SK-N-SH (cell line): ENCODE data around the gene PAX9. TPM values are rescaled to one million over a fixed set of nuclear protein-coding genes. Genes with fewer than 3 reads are reported as not detected.

Experiments
- CTCF ChIA-PET: fragments of 300-600, 350-600 bp; formaldehyde crosslinking; extraction: SDS; loops from one replicate; lab custom pipeline; 2021; lab: Yijun Ruan, JAX
- POLR2A ChIA-PET: fragments of 350-600 bp; sonication (Branson Sonifier 250); formaldehyde crosslinking; extraction: SDS; loops from one replicate; lab custom pipeline; 2020; ENCODE audit warnings: antibody characterized with exemption, inconsistent platforms; lab: Yijun Ruan, JAX
- DNase-seq: peaks from one replicate; pipeline ENCODE4 v3.0.0; 2012
- H2AFZ ChIP-seq: fragments of 200-600 bp; sonication (generic); 2 replicates; pipeline ENCODE4 v1.8.1; 2016; ENCODE audit warnings: antibody characterized with exemption, mild to moderate bottlenecking, low read depth
- H3F3A ChIP-seq: fragments of 200-600 bp; sonication (generic); replicated peaks from 2 replicates; pipeline ENCODE3; 2016; ENCODE audit warnings: antibody characterized with exemption, mild to moderate bottlenecking; ENCODE audit not compliant: insufficient read depth
- H3K27ac ChIP-seq, 2 experiments: fragments of 200-500 bp in 1 of 2; fragments of 200-600 bp in 1 of 2; sonication (Bioruptor generic) in 1 of 2; sonication (generic), shearing (Covaris generic) in 1 of 2; 2 replicates each; pipeline versions ENCODE4 v1.5.1 to v1.6.1; 2014 to 2016; ENCODE audit warnings: low read depth in 2 of 2, inconsistent platforms in 1 of 2, low read length in 1 of 2, mild to moderate bottlenecking in 1 of 2, mixed read lengths in 1 of 2
- H3K27me3 ChIP-seq: fragments of 200-600 bp; sonication (generic), shearing (Covaris generic); 2 replicates; pipeline ENCODE4 v1.6.1; 2016; ENCODE audit warnings: mixed run types; ENCODE audit not compliant: insufficient read depth
- H3K36me3 ChIP-seq, 2 experiments: fragments of 200-500 bp in 1 of 2; fragments of 200-600 bp in 1 of 2; sonication (Bioruptor generic) in 1 of 2; sonication (generic) in 1 of 2; replicated peaks in 1 of 2; 2 replicates each; pipeline versions ENCODE3 to v1.5.1; 2014 to 2016; ENCODE audit warnings: low read length in 1 of 2, mild to moderate bottlenecking in 1 of 2; ENCODE audit not compliant: insufficient read depth in 2 of 2, control insufficient read depth in 1 of 2
- H3K4me1 ChIP-seq, 2 experiments: fragments of 200-500 bp in 1 of 2; fragments of 200-600 bp in 1 of 2; sonication (Bioruptor generic) in 1 of 2; sonication (generic), shearing (Covaris generic) in 1 of 2; 2 replicates each; pipeline versions ENCODE4 v1.5.1 to v1.6.1; 2014 to 2016; ENCODE audit warnings: low read depth in 1 of 2, low read length in 1 of 2, mixed run types in 1 of 2; ENCODE audit not compliant: insufficient read depth in 2 of 2, control insufficient read depth in 1 of 2
- H3K4me2 ChIP-seq: fragments of 200-600 bp; sonication (generic), shearing (Covaris generic); 2 replicates; pipeline ENCODE4 v1.6.1; 2017; ENCODE audit warnings: mixed run types
- H3K4me3 ChIP-seq, 2 experiments: fragments of 200-500 bp in 1 of 2; fragments of 200-600 bp in 1 of 2; sonication (Bioruptor generic) in 1 of 2; sonication (generic), shearing (Covaris generic) in 1 of 2; 2 replicates each; pipeline versions ENCODE4 v1.5.1 to v1.8.1; 2014 to 2016; ENCODE audit warnings: low read depth in 2 of 2, inconsistent platforms in 1 of 2, low read length in 1 of 2, mild to moderate bottlenecking in 1 of 2, mixed read lengths in 1 of 2, moderate library complexity in 1 of 2
- H3K79me2 ChIP-seq: fragments of 200-600 bp; sonication (generic); 2 replicates; pipeline ENCODE4 v1.8.1; 2017; ENCODE audit warnings: mild to moderate bottlenecking; ENCODE audit not compliant: insufficient read depth
- H3K9ac ChIP-seq: fragments of 200-600 bp; sonication (generic); 2 replicates; pipeline ENCODE4 v1.6.1; 2017; ENCODE audit warnings: mixed run types
- H3K9me2 ChIP-seq: fragments of 200-600 bp; sonication (generic); 2 replicates; pipeline ENCODE4 v1.6.1; 2017; ENCODE audit warnings: mixed run types
- H3K9me3 ChIP-seq: fragments of 200-600 bp; sonication (generic); 2 replicates; pipeline ENCODE4 v1.6.1; 2017; ENCODE audit warnings: mixed run types, mild to moderate bottlenecking, moderate library complexity
- H4K20me1 ChIP-seq: fragments of 200-600 bp; sonication (generic); 2 replicates; pipeline ENCODE4 v1.6.1; 2017; ENCODE audit warnings: mild to moderate bottlenecking, mixed run types; ENCODE audit not compliant: insufficient read depth
- CHD2 ChIP-seq: fragments of 150-350 bp; IDR thresholded peaks from 2 replicates; pipeline ENCODE4 v1.6.1; 2018; ENCODE audit warnings: low read length; ENCODE audit not compliant: partially characterized antibody
- EP300 ChIP-seq, 2 experiments: IDR thresholded peaks; 2 replicates each; pipeline versions ENCODE4 v1.4.0 to v1.6.1; 2012; ENCODE audit warnings: borderline replicate concordance in 1 of 2, low read depth in 1 of 2, low read length in 1 of 2
- EZH2phosphoT487 ChIP-seq: fragments of 200-600 bp; sonication (generic); IDR thresholded peaks from 2 replicates; pipeline ENCODE4 v1.6.1; 2017; ENCODE audit warnings: low read depth, mixed run types, mild to moderate bottlenecking, antibody characterized with exemption, moderate library complexity, borderline replicate concordance
- FOXM1 ChIP-seq: IDR thresholded peaks from 2 replicates; pipeline ENCODE4 v1.4.0; 2012; ENCODE audit warnings: low read depth, mild to moderate bottlenecking
- GABPA ChIP-seq: IDR thresholded peaks from 2 replicates; pipeline ENCODE4 v1.4.0; 2012; ENCODE audit warnings: low read depth, mild to moderate bottlenecking
- MAX ChIP-seq: IDR thresholded peaks from 2 replicates; pipeline ENCODE4 v1.4.0; 2012; ENCODE audit warnings: low read depth
- MXI1 ChIP-seq: IDR thresholded peaks from 2 replicates; pipeline ENCODE4 v1.6.1; 2012; ENCODE audit warnings: mild to moderate bottlenecking, low read depth, low read length, improper control_type of control experiment
- NRF1 ChIP-seq: IDR thresholded peaks from 2 replicates; pipeline ENCODE4 v1.6.1; 2012; ENCODE audit warnings: low read depth, mild to moderate bottlenecking, low read length
- POLR2AphosphoS5 ChIP-seq: IDR thresholded peaks from 2 replicates; pipeline ENCODE4 v1.6.1; 2012; ENCODE audit warnings: low read depth, low read length
- RAD21 ChIP-seq: IDR thresholded peaks from 2 replicates; pipeline ENCODE4 v1.6.1; 2012; ENCODE audit warnings: mild to moderate bottlenecking, low read length
- RCOR1 ChIP-seq: fragments of 150-350 bp; IDR thresholded peaks from 2 replicates; pipeline ENCODE4 v1.6.1; 2017; ENCODE audit warnings: antibody characterized with exemption, low read length
- SIN3A ChIP-seq: IDR thresholded peaks from 2 replicates; pipeline ENCODE4 v1.6.1; 2012; ENCODE audit warnings: low read depth, mild to moderate bottlenecking, low read length, moderate library complexity, borderline replicate concordance
- TCF12 ChIP-seq: IDR thresholded peaks from 2 replicates; pipeline ENCODE4 v1.4.0; 2012
- TEAD4 ChIP-seq: IDR thresholded peaks from 2 replicates; pipeline ENCODE4 v1.4.0; 2012; ENCODE audit warnings: mild to moderate bottlenecking, borderline replicate concordance; ENCODE audit not compliant: insufficient read depth
- YY1 ChIP-seq: IDR thresholded peaks from 2 replicates; pipeline ENCODE4 v1.4.0; 2012; ENCODE audit warnings: low read depth, mild to moderate bottlenecking
- WGBS: methylation state at CpG from one replicate; pipeline ENCODE4 v1.1.6; 2017; ENCODE audit warnings: low lambda C conversion rate; 5-methylcytosine and 5-hydroxymethylcytosine counted together
- polyA plus RNA-seq, 3 experiments: library from polyadenylated mRNA; depleted of rRNA; stranded (reverse); fragments of >200 nt; gene quantifications; 2 replicates each; pipeline ENCODE4 v1.2.3, GENCODE V29; 2012
- TF ChIP-seq, protein P1 (sequence below): IDR thresholded peaks from 2 replicates; pipeline ENCODE4 v1.4.0; 2012; ENCODE audit warnings: low read depth, borderline replicate concordance
- TF ChIP-seq, protein P2 (sequence below): fragments of 150-350 bp; IDR thresholded peaks from 2 replicates; pipeline ENCODE4 v1.6.1; 2017; ENCODE audit warnings: antibody characterized with exemption, low read length, low read depth, borderline replicate concordance
- TF ChIP-seq, protein P3 (sequence below): IDR thresholded peaks from 2 replicates; pipeline ENCODE4; 2012

Gene PAX9
- polyA plus RNA-seq, 1 of the 3 experiments (the other 2 are of a cell fraction), result not detected

- H3K79me2 ChIP-seq, result no peaks in the 10 kb centered on the region
- POLR2A ChIA-PET, result no interaction called here
- H3K9me3 ChIP-seq, result no peaks in the 10 kb centered on the region
- CTCF ChIA-PET, result interaction anchor here (0.9 to 2.0 kb wide), 3 partner anchors 10 to 105 kb away, joined by 3 to 5 read pairs (median 3); no protein-coding TSS in a partner anchor
- no peaks in the 10 kb centered on the region for H3K9me2 ChIP-seq
- no peaks in the 10 kb centered on the region; a peak in 1 of 4 replicates for H3K4me1 ChIP-seq
- TF ChIP-seq YY1 (no peak), EZH2phosphoT487 (peak; percentile 23; the same call in 1 of the 2 replicates)
- H3K9ac ChIP-seq, result no peak overlapping the region
- no peaks in the 10 kb centered on the region for H4K20me1 ChIP-seq
- no peaks in the 10 kb centered on the region for H3K36me3 ChIP-seq
- 13% methylated on average over 29 of the region's 55 CpGs for WGBS
- H3K4me3 ChIP-seq, result no peak overlapping the region
- H3K4me2 ChIP-seq, result peak overlapping the region; percentile 69; the same call in 1 of the 2 replicates
- H3F3A ChIP-seq, result no peaks in the 10 kb centered on the region
- H3K27me3 ChIP-seq, result peaks cover 100% of the 10 kb centered on the region
- no peak for DNase-seq
- H2AFZ ChIP-seq, result no peak overlapping the region
- no peak overlapping the region for H3K27ac ChIP-seq
Observed at GRCh38 chr14:36658123-36659009, 3.3 kb upstream of the PAX9 start.

GRCh38 chr14:36659010-36659821 lies 2.4 kb upstream of the PAX9 start:
- TF ChIP-seq NRF1, result no peak
- no peak for TF ChIP-seq YY1
- no peak for TF ChIP-seq FOXM1
- no peak for TF ChIP-seq GABPA
- TF ChIP-seq RCOR1, result no peak
- no peak for TF ChIP-seq EZH2phosphoT487
- no peak for TF ChIP-seq SIN3A
- TF ChIP-seq, protein P1, sequence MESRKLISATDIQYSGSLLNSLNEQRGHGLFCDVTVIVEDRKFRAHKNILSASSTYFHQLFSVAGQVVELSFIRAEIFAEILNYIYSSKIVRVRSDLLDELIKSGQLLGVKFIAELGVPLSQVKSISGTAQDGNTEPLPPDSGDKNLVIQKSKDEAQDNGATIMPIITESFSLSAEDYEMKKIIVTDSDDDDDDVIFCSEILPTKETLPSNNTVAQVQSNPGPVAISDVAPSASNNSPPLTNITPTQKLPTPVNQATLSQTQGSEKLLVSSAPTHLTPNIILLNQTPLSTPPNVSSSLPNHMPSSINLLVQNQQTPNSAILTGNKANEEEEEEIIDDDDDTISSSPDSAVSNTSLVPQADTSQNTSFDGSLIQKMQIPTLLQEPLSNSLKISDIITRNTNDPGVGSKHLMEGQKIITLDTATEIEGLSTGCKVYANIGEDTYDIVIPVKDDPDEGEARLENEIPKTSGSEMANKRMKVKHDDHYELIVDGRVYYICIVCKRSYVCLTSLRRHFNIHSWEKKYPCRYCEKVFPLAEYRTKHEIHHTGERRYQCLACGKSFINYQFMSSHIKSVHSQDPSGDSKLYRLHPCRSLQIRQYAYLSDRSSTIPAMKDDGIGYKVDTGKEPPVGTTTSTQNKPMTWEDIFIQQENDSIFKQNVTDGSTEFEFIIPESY, result no peak
- TF ChIP-seq, protein P2, sequence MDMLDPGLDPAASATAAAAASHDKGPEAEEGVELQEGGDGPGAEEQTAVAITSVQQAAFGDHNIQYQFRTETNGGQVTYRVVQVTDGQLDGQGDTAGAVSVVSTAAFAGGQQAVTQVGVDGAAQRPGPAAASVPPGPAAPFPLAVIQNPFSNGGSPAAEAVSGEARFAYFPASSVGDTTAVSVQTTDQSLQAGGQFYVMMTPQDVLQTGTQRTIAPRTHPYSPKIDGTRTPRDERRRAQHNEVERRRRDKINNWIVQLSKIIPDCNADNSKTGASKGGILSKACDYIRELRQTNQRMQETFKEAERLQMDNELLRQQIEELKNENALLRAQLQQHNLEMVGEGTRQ, result no peak
- no peak for TF ChIP-seq TEAD4
- TF ChIP-seq, protein P3, sequence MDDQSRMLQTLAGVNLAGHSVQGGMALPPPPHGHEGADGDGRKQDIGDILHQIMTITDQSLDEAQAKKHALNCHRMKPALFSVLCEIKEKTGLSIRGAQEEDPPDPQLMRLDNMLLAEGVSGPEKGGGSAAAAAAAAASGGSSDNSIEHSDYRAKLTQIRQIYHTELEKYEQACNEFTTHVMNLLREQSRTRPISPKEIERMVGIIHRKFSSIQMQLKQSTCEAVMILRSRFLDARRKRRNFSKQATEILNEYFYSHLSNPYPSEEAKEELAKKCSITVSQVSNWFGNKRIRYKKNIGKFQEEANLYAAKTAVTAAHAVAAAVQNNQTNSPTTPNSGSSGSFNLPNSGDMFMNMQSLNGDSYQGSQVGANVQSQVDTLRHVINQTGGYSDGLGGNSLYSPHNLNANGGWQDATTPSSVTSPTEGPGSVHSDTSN, result no peak
- TF ChIP-seq MXI1, result no peak
- TF ChIP-seq EP300 (IDR thresholded peaks at IDR 0.05; ENCODE audit: borderline replicate concordance in 1 of 2, low read depth in 1 of 2, low read length in 1 of 2), result no peak
- no peak for TF ChIP-seq POLR2AphosphoS5
- TF ChIP-seq TCF12, result no peak
- no peak for TF ChIP-seq CHD2
- no peak for TF ChIP-seq MAX
- TF ChIP-seq RAD21, result no peak
- TF ChIP-seq, all 33 proteins: peak for 0
- no peaks in the 10 kb centered on the region for H3K9me3 ChIP-seq
- no peaks in the 10 kb centered on the region; a peak in 1 of 4 replicates for H3K4me1 ChIP-seq
- ChIA-PET POLR2A (no interaction called here), CTCF (interaction anchor here (0.9 kb wide), 1 partner anchor 11 kb away, joined by 3 read pairs; no protein-coding TSS in a partner anchor)
- H3K27ac ChIP-seq, result no peak overlapping the region
- H3K4me3 ChIP-seq, result no peak overlapping the region
- H3K9ac ChIP-seq, result no peak overlapping the region
- H3K36me3 ChIP-seq, result no peaks in the 10 kb centered on the region
- no peak overlapping the region for H2AFZ ChIP-seq
- DNase-seq, result no peak
- peaks cover 100% of the 10 kb centered on the region for H3K27me3 ChIP-seq
- no peaks in the 10 kb centered on the region for H3K79me2 ChIP-seq
- WGBS, result 31% methylated on average over 35 of the region's 35 CpGs
- H3K9me2 ChIP-seq, result no peaks in the 10 kb centered on the region
- H4K20me1 ChIP-seq, result no peaks in the 10 kb centered on the region
- no peak overlapping the region for H3K4me2 ChIP-seq
- no peaks in the 10 kb centered on the region for H3F3A ChIP-seq
